RWPE2 (cell line): ENCODE data around the gene PTPN20.
"Not testable (repeated sequence)": the region's sequence is repeated elsewhere in the genome, so short reads cannot be mapped to it uniquely, and the experiment has no call there.

ENCODE experiments used
- ATAC-seq: fragments of 200-7000 bp; cut with Tn5 transposase; 3 replicates; pipeline ENCODE4 v1.9.1; 2021; ENCODE audit warnings: low read depth
- DNase-seq: peaks from one replicate; pipeline ENCODE4 v3.0.0-alpha.2; 2020; ENCODE audit warnings: low spot score
- H3K27ac ChIP-seq: fragments of 450-650 bp; 2 replicates; pipeline ENCODE4 v1.5.1; 2017; ENCODE audit warnings: mild to moderate bottlenecking; ENCODE audit not compliant: poor library complexity, severe bottlenecking
- H3K27me3 ChIP-seq: fragments of 250-450 bp; sonication (Bioruptor Pico); 2 replicates; pipeline ENCODE4 v1.5.1; 2021; ENCODE audit warnings: mild to moderate bottlenecking, moderate library complexity; ENCODE audit not compliant: insufficient read depth, poor library complexity, severe bottlenecking
- H3K36me3 ChIP-seq: fragments of 250-450 bp; sonication (Bioruptor Pico); 2 replicates; pipeline ENCODE4 v1.5.1; 2020; ENCODE audit warnings: low read depth, mild to moderate bottlenecking, moderate library complexity
- H3K4me1 ChIP-seq: fragments of 250-450 bp; sonication (Bioruptor Pico); 2 replicates; pipeline ENCODE4 v1.5.1; 2021; ENCODE audit warnings: mild to moderate bottlenecking, moderate library complexity; ENCODE audit not compliant: insufficient read depth, poor library complexity, severe bottlenecking
- H3K4me3 ChIP-seq: fragments of 250-450 bp; sonication (Bioruptor Pico); 2 replicates; pipeline ENCODE4 v1.5.1; 2021; ENCODE audit warnings: mild to moderate bottlenecking, moderate library complexity; ENCODE audit not compliant: severe bottlenecking
- H3K9me3 ChIP-seq: fragments of 250-450 bp; sonication (Bioruptor Pico); 2 replicates; pipeline ENCODE4 v1.5.1; 2021; ENCODE audit warnings: mild to moderate bottlenecking, moderate library complexity; ENCODE audit not compliant: severe bottlenecking

The PTPN20 gene

GRCh38 chr10:46906359-46906758 lies 4.9 kb upstream of the PTPN20 start:
- not testable (repeated sequence) for H3K4me3 ChIP-seq, H3K27me3 ChIP-seq, H3K36me3 ChIP-seq, H3K27ac ChIP-seq, DNase-seq, ATAC-seq, H3K4me1 ChIP-seq, H3K9me3 ChIP-seq

- not testable (repeated sequence) for H3K4me1 ChIP-seq, H3K27me3 ChIP-seq, H3K4me3 ChIP-seq, H3K36me3 ChIP-seq, H3K9me3 ChIP-seq, DNase-seq, H3K27ac ChIP-seq
- 0 out of 3 replicates have a peak, but pooled peaks have one; percentile 41 for ATAC-seq
Observed at GRCh38 chr10:46907185-46908117, 3.8 kb upstream of the PTPN20 start.

GRCh38 chr10:46922498-46922897 lies 11.3 kb downstream of the PTPN20 start:
- H3K27me3 ChIP-seq: not testable (repeated sequence)

GRCh38 chr10:46925156-46925555 lies 13.9 kb downstream of the PTPN20 start:
- H3K4me1 ChIP-seq: not testable (repeated sequence)

More at GRCh38 chr10:46922498-46922897, 11.3 kb downstream of the PTPN20 start:
- H3K4me1 ChIP-seq, H3K36me3 ChIP-seq, DNase-seq, H3K9me3 ChIP-seq, H3K27ac ChIP-seq, H3K4me3 ChIP-seq: not testable (repeated sequence)
- peak; percentile 66; the same call in 2 of the 3 replicates for ATAC-seq

GRCh38 chr10:46925853-46926252 lies 14.6 kb downstream of the PTPN20 start:
- H3K9me3 ChIP-seq, DNase-seq, H3K4me3 ChIP-seq, H3K27me3 ChIP-seq, H3K36me3 ChIP-seq, H3K4me1 ChIP-seq, H3K27ac ChIP-seq: not testable (repeated sequence)
- ATAC-seq: peak; percentile 84

More at GRCh38 chr10:46925156-46925555, 13.9 kb downstream of the PTPN20 start:
- H3K27me3 ChIP-seq, H3K4me3 ChIP-seq, DNase-seq, H3K9me3 ChIP-seq, ATAC-seq, H3K36me3 ChIP-seq, H3K27ac ChIP-seq: not testable (repeated sequence)

- not testable (repeated sequence) for H3K27me3 ChIP-seq, H3K9me3 ChIP-seq, H3K4me3 ChIP-seq, H3K36me3 ChIP-seq, DNase-seq, ATAC-seq, H3K4me1 ChIP-seq, H3K27ac ChIP-seq
Observed at GRCh38 chr10:46928810-46929209, 17.6 kb downstream of the PTPN20 start.

GRCh38 chr10:46932383-46932782 lies 21.2 kb downstream of the PTPN20 start:
- not testable (repeated sequence) for H3K9me3 ChIP-seq, H3K27me3 ChIP-seq, H3K4me3 ChIP-seq, DNase-seq, H3K36me3 ChIP-seq, H3K4me1 ChIP-seq, ATAC-seq, H3K27ac ChIP-seq

GRCh38 chr10:46941091-46941490 lies 29.9 kb downstream of the PTPN20 start:
- H3K4me1 ChIP-seq, H3K9me3 ChIP-seq, H3K27me3 ChIP-seq, DNase-seq, H3K4me3 ChIP-seq, ATAC-seq, H3K36me3 ChIP-seq, H3K27ac ChIP-seq: not testable (repeated sequence)

- not testable (repeated sequence) for DNase-seq, H3K4me3 ChIP-seq, H3K9me3 ChIP-seq, H3K27me3 ChIP-seq, H3K27ac ChIP-seq, H3K4me1 ChIP-seq, H3K36me3 ChIP-seq
- ATAC-seq: 0 out of 3 replicates have a peak, but pooled peaks have one; percentile 19
Observed at GRCh38 chr10:46948687-46949518, 37.7 kb downstream of the PTPN20 start.

- H3K4me3 ChIP-seq, DNase-seq, H3K27ac ChIP-seq, H3K9me3 ChIP-seq, H3K36me3 ChIP-seq, H3K4me1 ChIP-seq, H3K27me3 ChIP-seq: not testable (repeated sequence)
- peak; percentile 81 for ATAC-seq
Observed at GRCh38 chr10:46952540-46952939, 41.3 kb downstream of the PTPN20 start.

- not testable (repeated sequence) for H3K9me3 ChIP-seq, H3K27me3 ChIP-seq, DNase-seq, H3K27ac ChIP-seq, H3K36me3 ChIP-seq, H3K4me1 ChIP-seq, H3K4me3 ChIP-seq
- ATAC-seq: peak; percentile 100
Observed at GRCh38 chr10:46960742-46961141, 49.5 kb downstream of the PTPN20 start.
